Muscle layer of colon (tissue), 2 donors: Measurements from ENCODE around the gene DHRS3.
"Not testable (repeated sequence)": the region's sequence is repeated elsewhere in the genome, so short reads cannot be mapped to it uniquely, and the experiment has no call there.

Experiments used
- H3K27ac ChIP-seq: one replicate; pipeline ENCODE4 v1.7.0; 2013; ENCODE audit warnings: low read depth, mild to moderate bottlenecking, low read length, moderate library complexity
- H3K27me3 ChIP-seq, 2 donors: one replicate each; pipeline ENCODE4 v1.7.0; 2013; ENCODE audit warnings: low read length in 2 of 2, mild to moderate bottlenecking in 2 of 2; ENCODE audit not compliant: insufficient read depth in 2 of 2, control insufficient read depth in 1 of 2
- H3K36me3 ChIP-seq: one replicate; pipeline ENCODE4 v1.7.0; 2013; ENCODE audit warnings: mild to moderate bottlenecking, low read length; ENCODE audit not compliant: insufficient read depth
- H3K4me1 ChIP-seq: one replicate; pipeline ENCODE4 v1.7.0; 2013; ENCODE audit warnings: mild to moderate bottlenecking, low read length; ENCODE audit not compliant: insufficient read depth
- H3K4me3 ChIP-seq, 2 donors: one replicate each; pipeline ENCODE4 v1.7.0; 2013; ENCODE audit warnings: low read length in 2 of 2, low read depth in 1 of 2, mild to moderate bottlenecking in 1 of 2, moderate library complexity in 1 of 2
- H3K9ac ChIP-seq: one replicate; pipeline ENCODE4 v1.7.0; 2013; ENCODE audit warnings: low read length
- H3K9me3 ChIP-seq: one replicate; pipeline ENCODE4 v1.7.0; 2013; ENCODE audit warnings: mild to moderate bottlenecking, low read length
- donor health status: abdominal sarcoma.
- donor health status: Adenocarcinoma of cecum.

Gene DHRS3

GRCh38 chr1:12654004-12654567, 36.1 kb upstream of the DHRS3 start:
- Histone ChIP-seq H3K4me1 (peaks cover 12% of the 10 kb centered on the region), H3K4me3 (no peak overlapping the region), H3K27me3 (no peaks in the 10 kb centered on the region), H3K9ac (no peak overlapping the region), H3K27ac (no peak overlapping the region), H3K9me3 (no peaks in the 10 kb centered on the region), H3K36me3 (no peaks in the 10 kb centered on the region)

GRCh38 chr1:12649971-12650421, 32.0 kb upstream of the DHRS3 start:
- Histone ChIP-seq H3K27me3 (no peaks in the 10 kb centered on the region), H3K4me1 (peaks cover 12% of the 10 kb centered on the region), H3K27ac (no peak overlapping the region), H3K4me3 (no peak overlapping the region), H3K9ac (no peak overlapping the region), H3K9me3 (no peaks in the 10 kb centered on the region), H3K36me3 (no peaks in the 10 kb centered on the region)

GRCh38 chr1:12648741-12649140, 30.7 kb upstream of the DHRS3 start:
- Histone ChIP-seq H3K27me3 (no peaks in the 10 kb centered on the region), H3K9me3 (no peaks in the 10 kb centered on the region), H3K27ac (no peak overlapping the region), H3K9ac (no peak overlapping the region), H3K36me3 (no peaks in the 10 kb centered on the region), H3K4me3 (no peak overlapping the region), H3K4me1 (peaks cover 12% of the 10 kb centered on the region)

GRCh38 chr1:12645401-12645800, 27.4 kb upstream of the DHRS3 start:
- H3K4me1 ChIP-seq, H3K36me3 ChIP-seq, H3K9me3 ChIP-seq, H3K4me3 ChIP-seq, H3K27ac ChIP-seq, H3K27me3 ChIP-seq, H3K9ac ChIP-seq: not testable (repeated sequence)

- Histone ChIP-seq H3K36me3 (no peaks in the 10 kb centered on the region), H3K9ac (no peak overlapping the region), H3K9me3 (peaks cover 4% of the 10 kb centered on the region), H3K27me3 (no peaks in the 10 kb centered on the region), H3K4me3 (no peak overlapping the region), H3K27ac (no peak overlapping the region), H3K4me1 (peaks cover 2% of the 10 kb centered on the region)
Observed at GRCh38 chr1:12644829-12645228, 26.8 kb upstream of the DHRS3 start.

GRCh38 chr1:12644237-12644636, 26.2 kb upstream of the DHRS3 start:
- Histone ChIP-seq H3K27me3 (no peaks in the 10 kb centered on the region), H3K36me3 (no peaks in the 10 kb centered on the region), H3K9me3 (peaks cover 4% of the 10 kb centered on the region), H3K27ac (no peak overlapping the region), H3K9ac (no peak overlapping the region), H3K4me1 (no peaks in the 10 kb centered on the region), H3K4me3 (no peak overlapping the region)

- no peak within 1 kb of the TSS for H3K27ac ChIP-seq
- peaks cover 4% of the 10 kb centered on the region for H3K9me3 ChIP-seq
- H3K9ac ChIP-seq, result no peak within 1 kb of the TSS
- no peaks in the 10 kb centered on the region for H3K36me3 ChIP-seq
- H3K27me3 ChIP-seq, result no peaks in the 10 kb centered on the region
- H3K4me1 ChIP-seq, result no peaks in the 10 kb centered on the region
- H3K4me3 ChIP-seq, result no peak within 1 kb of the TSS
Observed at GRCh38 chr1:12643785-12644184, 25.8 kb upstream of the DHRS3 start, which contains the start of gene AADACL4. AADACL4 (plus strand) TSS chr1:12644085; CDS start chr1:12644547, 462 bp downstream.

- H3K4me1 ChIP-seq, result no peaks in the 10 kb centered on the region
- no peak overlapping the region for H3K27ac ChIP-seq
- peaks cover 4% of the 10 kb centered on the region for H3K9me3 ChIP-seq
- H3K9ac ChIP-seq, result no peak overlapping the region
- no peaks in the 10 kb centered on the region for H3K27me3 ChIP-seq
- H3K36me3 ChIP-seq, result no peaks in the 10 kb centered on the region
- no peak overlapping the region for H3K4me3 ChIP-seq
Observed at GRCh38 chr1:12643079-12643478, 25.1 kb upstream of the DHRS3 start.

- no peaks in the 10 kb centered on the region for H3K4me1 ChIP-seq
- H3K9ac ChIP-seq, result no peak overlapping the region
- no peaks in the 10 kb centered on the region for H3K36me3 ChIP-seq
- peaks cover 4% of the 10 kb centered on the region for H3K9me3 ChIP-seq
- H3K4me3 ChIP-seq, result no peak overlapping the region
- no peak overlapping the region for H3K27ac ChIP-seq
- no peaks in the 10 kb centered on the region for H3K27me3 ChIP-seq
Observed at GRCh38 chr1:12640958-12641272, 22.9 kb upstream of the DHRS3 start.

GRCh38 chr1:12640237-12640957, 22.4 kb upstream of the DHRS3 start:
- no peaks in the 10 kb centered on the region for H3K4me1 ChIP-seq
- H3K4me3 ChIP-seq, result no peak overlapping the region
- H3K9ac ChIP-seq, result no peak overlapping the region
- peaks cover 4% of the 10 kb centered on the region for H3K9me3 ChIP-seq
- H3K27me3 ChIP-seq, result no peaks in the 10 kb centered on the region
- no peaks in the 10 kb centered on the region for H3K36me3 ChIP-seq
- H3K27ac ChIP-seq, result no peak overlapping the region

- Histone ChIP-seq H3K27me3 (no peaks in the 10 kb centered on the region), H3K9ac (no peak overlapping the region), H3K36me3 (no peaks in the 10 kb centered on the region), H3K4me3 (no peak overlapping the region), H3K9me3 (peaks cover 4% of the 10 kb centered on the region), H3K4me1 (no peaks in the 10 kb centered on the region), H3K27ac (no peak overlapping the region)
Observed at GRCh38 chr1:12637693-12638092, 19.7 kb upstream of the DHRS3 start.
